Chondrocyte (in vitro differentiated cells): ENCODE results near the gene ENPP4. TPM values are rescaled to one million over a fixed set of nuclear protein-coding genes. Genes with fewer than 3 reads are reported as not detected.
"Not testable (repeated sequence)": the region's sequence is repeated elsewhere in the genome, so short reads cannot be mapped to it uniquely, and the experiment has no call there.

Experiments
- DNase-seq: peaks from one replicate; pipeline ENCODE4 v3.0.0; 2021; ENCODE audit warnings: mixed read lengths, low spot score
- H3K27ac Mint-ChIP-seq: one replicate; pipeline ENCODE4 v1.8.0; 2021; ENCODE audit warnings: mild to moderate bottlenecking, moderate library complexity, mixed read lengths; ENCODE audit not compliant: unreplicated experiment
- H3K27me3 Mint-ChIP-seq: 2 replicates; pipeline ENCODE4 v1.8.0; 2021; ENCODE audit warnings: low read depth, mixed read lengths
- H3K36me3 Mint-ChIP-seq: 2 replicates; pipeline ENCODE4 v1.8.0; 2021; ENCODE audit warnings: low read depth, mixed read lengths
- H3K4me1 Mint-ChIP-seq: 2 replicates; pipeline ENCODE4 v1.8.0; 2021; ENCODE audit warnings: low read depth, mild to moderate bottlenecking, mixed read lengths
- H3K4me3 Mint-ChIP-seq: one replicate; pipeline ENCODE4 v1.8.0; 2021; ENCODE audit warnings: mild to moderate bottlenecking, moderate library complexity, mixed read lengths; ENCODE audit not compliant: unreplicated experiment
- H3K9me3 Mint-ChIP-seq: 2 replicates; pipeline ENCODE4 v1.8.0; 2021; ENCODE audit warnings: low read depth, mixed read lengths
- CTCF ChIP-seq: fragments of 200-600 bp; sonication (generic); IDR thresholded peaks from 2 replicates; pipeline ENCODE4 v1.5.0; 2021; ENCODE audit warnings: antibody characterized with exemption, mild to moderate bottlenecking, moderate library complexity
- total RNA-seq: library from RNA; stranded (reverse); gene quantifications from 3 replicates; pipeline ENCODE4 v1.2.1, GENCODE V29; 2021

ENPP4 gene
- total RNA-seq, 1 donor from 2014 or later, result 4.9 TPM

GRCh38 chr6:46138281-46138680, 8.5 kb downstream of the ENPP4 start:
- Mint-ChIP-seq H3K27me3 (peaks cover 29% of the 10 kb centered on the region), H3K27ac (no peak overlapping the region), H3K36me3 (peaks cover 3% of the 10 kb centered on the region), H3K9me3 (no peaks in the 10 kb centered on the region), H3K4me3 (no peak overlapping the region), H3K4me1 (no peaks in the 10 kb centered on the region)
- TF ChIP-seq CTCF, result no peak
- no peak for DNase-seq

- no peaks in the 10 kb centered on the region for H3K9me3 Mint-ChIP-seq
- H3K27me3 Mint-ChIP-seq, result peaks cover 11% of the 10 kb centered on the region
- H3K4me3 Mint-ChIP-seq, result no peak overlapping the region
- peaks cover 4% of the 10 kb centered on the region for H3K4me1 Mint-ChIP-seq
- H3K27ac Mint-ChIP-seq, result no peak overlapping the region
- no peak for DNase-seq
- TF ChIP-seq CTCF, result no peak
- H3K36me3 Mint-ChIP-seq, result peaks cover 3% of the 10 kb centered on the region
These were observed 14.5 kb downstream of the ENPP4 start for GRCh38 chr6:46144270-46144669.

GRCh38 chr6:46149066-46149465, 19.3 kb downstream of the ENPP4 start:
- H3K27me3 Mint-ChIP-seq, result peaks cover 21% of the 10 kb centered on the region
- H3K4me3 Mint-ChIP-seq, H3K9me3 Mint-ChIP-seq, H3K4me1 Mint-ChIP-seq, H3K36me3 Mint-ChIP-seq, DNase-seq, H3K27ac Mint-ChIP-seq: not testable (repeated sequence)

- Mint-ChIP-seq H3K4me3 (no peak overlapping the region), H3K27ac (no peak overlapping the region), H3K4me1 (no peaks in the 10 kb centered on the region), H3K9me3 (peaks cover 5% of the 10 kb centered on the region), H3K36me3 (peaks cover 1% of the 10 kb centered on the region), H3K27me3 (peaks cover 51% of the 10 kb centered on the region)
- no peak for DNase-seq
- TF ChIP-seq CTCF, result no peak
These were observed 26.9 kb downstream of the ENPP4 start for GRCh38 chr6:46156701-46157100.

GRCh38 chr6:46159229-46159628, 29.4 kb downstream of the ENPP4 start:
- Mint-ChIP-seq H3K9me3 (peaks cover 5% of the 10 kb centered on the region), H3K36me3 (peaks cover 1% of the 10 kb centered on the region), H3K27ac (no peak overlapping the region), H3K27me3 (peaks cover 41% of the 10 kb centered on the region), H3K4me1 (no peaks in the 10 kb centered on the region), H3K4me3 (no peak overlapping the region)
- no peak for DNase-seq
- TF ChIP-seq CTCF, result no peak

GRCh38 chr6:46160102-46160501, 30.3 kb downstream of the ENPP4 start:
- TF ChIP-seq CTCF, result no peak
- peaks cover 5% of the 10 kb centered on the region for H3K9me3 Mint-ChIP-seq
- H3K4me1 Mint-ChIP-seq, result no peaks in the 10 kb centered on the region
- no peak for DNase-seq
- no peak overlapping the region for H3K4me3 Mint-ChIP-seq
- H3K27ac Mint-ChIP-seq, result no peak overlapping the region
- H3K27me3 Mint-ChIP-seq, result peaks cover 40% of the 10 kb centered on the region
- H3K36me3 Mint-ChIP-seq, result peaks cover 1% of the 10 kb centered on the region
